Measurements from ENCODE around the gene TRNP1. TPM values are rescaled to one million over a fixed set of nuclear protein-coding genes. Genes with fewer than 3 reads are reported as not detected.

TRNP1 gene
- total RNA-seq, 2 donors from 2014 or later = 0.22 TPM; not detected in 1

DNA sequence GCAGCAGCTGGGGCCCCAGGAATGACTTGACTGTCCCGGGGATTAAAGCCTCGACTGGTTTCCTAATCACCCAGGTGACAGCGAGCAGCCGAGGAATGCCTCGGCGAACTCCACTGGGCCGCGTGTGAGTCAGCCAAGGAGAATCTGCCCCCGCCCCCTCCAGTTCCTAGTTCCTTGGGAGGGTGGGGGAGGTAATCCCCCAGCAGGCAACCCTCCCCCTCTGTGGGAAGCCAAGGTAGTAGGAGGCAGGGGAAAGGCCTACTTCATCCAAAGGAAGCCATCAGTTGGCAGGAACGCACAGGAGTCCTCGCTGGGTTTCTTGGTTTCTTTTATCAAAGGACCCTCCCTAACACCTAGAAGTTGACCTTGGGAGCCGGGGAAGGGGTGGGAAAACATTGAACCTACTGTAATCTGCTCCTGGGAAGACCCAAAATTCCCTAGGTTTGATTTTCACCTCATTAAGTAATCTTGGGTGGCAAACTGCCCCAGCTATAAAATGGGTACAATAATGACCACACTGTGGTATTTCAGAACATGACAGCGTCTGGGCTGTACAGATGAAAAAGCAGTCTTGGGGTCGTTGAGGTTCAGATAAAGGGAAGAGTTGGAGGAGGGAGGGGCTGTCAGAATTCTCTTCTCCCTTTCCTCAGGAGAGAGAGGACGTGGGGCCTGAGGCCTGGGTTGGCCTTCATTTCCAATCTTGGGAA is 17.7 kb downstream of the TRNP1 start:
- ATAC-seq (no peak), DNase-seq (no peak)
- Mint-ChIP-seq H3K4me1 (peaks cover 6% of the 10 kb centered on the region), H3K4me3 (peak overlapping the region; percentile 25), H3K27me3 (peaks cover 18% of the 10 kb centered on the region), H3K27ac (no peak overlapping the region), H3K36me3 (ENCODE audit: low read depth) (peaks cover 2% of the 10 kb centered on the region)
- H3K9me3 ChIP-seq (ENCODE audit: control insufficient read depth, low read length, poor library complexity, severe bottlenecking) = no peaks in the 10 kb centered on the region

DNA sequence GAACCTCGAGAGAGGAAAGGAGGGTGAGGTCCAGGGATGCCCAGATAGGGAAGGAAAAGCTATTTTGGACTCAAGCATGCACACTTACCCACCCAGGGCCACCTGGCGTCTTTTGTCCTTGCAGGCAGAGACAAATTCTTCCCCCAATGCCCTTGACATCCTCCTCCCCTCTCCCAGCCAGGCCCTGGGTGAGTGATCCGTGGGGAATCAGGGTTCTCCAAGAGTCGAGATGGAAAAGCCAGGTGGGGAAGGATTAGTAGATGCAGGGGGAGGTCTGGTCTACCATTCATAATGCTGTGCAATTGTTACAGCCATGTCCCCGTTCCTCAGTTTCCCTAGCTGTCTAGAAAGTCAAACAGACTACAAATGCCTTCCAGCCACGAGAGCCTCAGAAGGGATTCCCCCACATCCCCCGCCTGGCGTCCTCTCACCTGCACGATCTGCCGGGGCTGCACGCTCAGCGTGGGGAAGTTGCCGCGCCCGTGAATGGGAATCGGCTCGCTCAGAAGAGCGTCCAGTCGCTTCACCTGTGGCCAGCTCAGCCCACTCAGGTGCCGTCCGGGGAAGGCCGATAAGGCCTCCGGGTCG is 18.6 kb downstream of the TRNP1 start:
- DNase-seq = no peak
- Mint-ChIP-seq H3K4me1 (peaks cover 6% of the 10 kb centered on the region), H3K27ac (no peak overlapping the region), H3K4me3 (no peak overlapping the region), H3K27me3 (peaks cover 21% of the 10 kb centered on the region), H3K36me3 (ENCODE audit: low read depth) (peaks cover 2% of the 10 kb centered on the region)
- peak; percentile 32 for ATAC-seq
- no peaks in the 10 kb centered on the region for H3K9me3 ChIP-seq (ENCODE audit: control insufficient read depth, low read length, poor library complexity, severe bottlenecking)

DNA sequence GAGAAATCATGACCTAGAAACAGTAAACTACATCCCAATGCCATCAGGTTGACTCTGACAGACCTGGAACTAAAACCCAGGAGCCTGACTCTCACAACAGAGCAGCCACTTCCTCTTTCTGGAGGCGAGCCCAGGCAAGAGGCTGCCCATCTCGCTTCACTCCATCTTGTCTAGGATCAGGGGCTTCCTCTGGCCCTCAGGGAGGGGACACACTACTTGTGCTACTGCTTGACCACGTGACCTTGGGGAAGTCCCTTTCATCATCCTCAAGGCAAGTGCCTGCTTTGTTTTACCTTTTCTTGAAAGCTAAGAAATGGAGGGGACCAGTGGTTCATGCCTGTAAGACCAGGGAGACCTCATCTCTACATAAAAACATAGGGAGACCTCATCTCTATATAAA is 21.8 kb downstream of the TRNP1 start:
- ATAC-seq (no peak), DNase-seq (no peak)
- no peak overlapping the region for H3K4me3 Mint-ChIP-seq
- peaks cover 18% of the 10 kb centered on the region for H3K27me3 Mint-ChIP-seq
- H3K9me3 ChIP-seq (ENCODE audit: control insufficient read depth, low read length, poor library complexity, severe bottlenecking) = no peaks in the 10 kb centered on the region
- H3K4me1 Mint-ChIP-seq = peaks cover 6% of the 10 kb centered on the region
- peaks cover 2% of the 10 kb centered on the region for H3K36me3 Mint-ChIP-seq (ENCODE audit: low read depth)
- H3K27ac Mint-ChIP-seq = no peak overlapping the region

DNA sequence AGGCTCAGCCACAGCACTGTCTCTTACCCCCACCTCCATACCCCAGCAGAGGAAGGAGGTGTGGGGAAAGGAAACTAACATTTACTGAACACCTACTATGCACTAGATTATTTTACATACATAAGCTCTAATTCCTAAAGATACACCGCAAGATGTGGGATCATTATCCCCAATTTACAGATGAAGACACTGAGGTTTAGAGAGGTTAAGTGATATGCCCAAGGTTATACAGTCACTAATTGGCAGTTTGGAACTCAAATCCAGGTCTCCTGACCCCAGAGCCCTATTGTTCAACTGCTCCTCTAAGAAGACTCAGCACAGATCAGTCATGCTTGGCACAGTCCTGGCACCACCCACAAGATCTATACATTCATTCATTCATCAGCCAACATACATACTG is 22.9 kb downstream of the TRNP1 start:
- no peak overlapping the region for H3K27ac Mint-ChIP-seq
- peaks cover 2% of the 10 kb centered on the region for H3K36me3 Mint-ChIP-seq (ENCODE audit: low read depth)
- H3K4me3 Mint-ChIP-seq = no peak overlapping the region
- peaks cover 8% of the 10 kb centered on the region for H3K4me1 Mint-ChIP-seq
- no peaks in the 10 kb centered on the region for H3K9me3 ChIP-seq (ENCODE audit: control insufficient read depth, low read length, poor library complexity, severe bottlenecking)
- H3K27me3 Mint-ChIP-seq = peaks cover 18% of the 10 kb centered on the region
- DNase-seq (no peak), ATAC-seq (no peak)

DNA sequence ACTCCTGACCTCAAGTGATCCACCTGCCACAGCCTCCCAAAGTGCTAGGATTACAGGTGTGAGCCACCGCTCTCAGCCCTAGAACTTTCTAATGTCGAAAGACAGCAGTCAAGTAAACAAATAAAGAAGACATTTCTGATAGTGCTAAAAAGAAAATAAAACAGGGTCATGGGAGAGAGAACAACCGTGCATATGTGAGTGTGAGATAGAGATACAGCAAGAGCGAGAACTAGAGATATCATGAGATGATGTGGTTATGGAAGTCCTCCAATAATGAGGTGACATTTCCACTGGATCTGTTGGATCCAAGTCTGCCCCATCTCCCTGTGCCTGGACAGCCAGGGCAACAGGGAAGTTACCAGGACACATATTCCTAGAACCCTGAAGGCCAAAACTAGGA is 23.7 kb downstream of the TRNP1 start:
- no peak for ATAC-seq
- Mint-ChIP-seq H3K36me3 (ENCODE audit: low read depth) (no peaks in the 10 kb centered on the region), H3K27ac (no peak overlapping the region)

DNA sequence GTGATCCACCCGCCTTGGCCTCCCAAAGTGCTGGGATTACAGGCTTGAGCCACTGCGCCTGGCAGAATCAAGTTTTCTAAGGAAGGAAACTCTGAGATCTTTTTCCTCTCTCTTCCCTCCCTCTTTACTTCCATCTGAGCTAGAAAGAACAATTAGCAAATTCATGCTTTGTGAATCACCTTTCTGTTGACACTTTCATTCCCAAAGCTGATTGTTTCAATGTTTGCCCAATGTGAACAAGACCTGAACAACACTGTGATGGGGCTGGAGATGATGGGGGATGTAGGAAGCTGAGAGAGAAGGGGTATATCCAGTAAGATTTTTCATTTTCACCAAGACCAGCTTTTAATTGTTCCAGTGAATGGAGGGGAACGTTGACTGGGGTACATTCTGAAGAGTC is 24.8 kb downstream of the TRNP1 start:
- DNase-seq (no peak), ATAC-seq (no peak)
- Mint-ChIP-seq H3K27ac (no peak overlapping the region), H3K36me3 (ENCODE audit: low read depth) (no peaks in the 10 kb centered on the region), H3K4me3 (no peak overlapping the region), H3K27me3 (peaks cover 19% of the 10 kb centered on the region), H3K4me1 (peaks cover 5% of the 10 kb centered on the region)
- H3K9me3 ChIP-seq (ENCODE audit: control insufficient read depth, low read length, poor library complexity, severe bottlenecking) = no peaks in the 10 kb centered on the region

More for the DNA sequence above, 23.7 kb downstream of the TRNP1 start:
- Mint-ChIP-seq H3K27me3 (peaks cover 21% of the 10 kb centered on the region), H3K4me1 (peaks cover 8% of the 10 kb centered on the region), H3K4me3 (no peak overlapping the region)
- no peak for DNase-seq
- no peaks in the 10 kb centered on the region for H3K9me3 ChIP-seq (ENCODE audit: control insufficient read depth, low read length, poor library complexity, severe bottlenecking)

DNA sequence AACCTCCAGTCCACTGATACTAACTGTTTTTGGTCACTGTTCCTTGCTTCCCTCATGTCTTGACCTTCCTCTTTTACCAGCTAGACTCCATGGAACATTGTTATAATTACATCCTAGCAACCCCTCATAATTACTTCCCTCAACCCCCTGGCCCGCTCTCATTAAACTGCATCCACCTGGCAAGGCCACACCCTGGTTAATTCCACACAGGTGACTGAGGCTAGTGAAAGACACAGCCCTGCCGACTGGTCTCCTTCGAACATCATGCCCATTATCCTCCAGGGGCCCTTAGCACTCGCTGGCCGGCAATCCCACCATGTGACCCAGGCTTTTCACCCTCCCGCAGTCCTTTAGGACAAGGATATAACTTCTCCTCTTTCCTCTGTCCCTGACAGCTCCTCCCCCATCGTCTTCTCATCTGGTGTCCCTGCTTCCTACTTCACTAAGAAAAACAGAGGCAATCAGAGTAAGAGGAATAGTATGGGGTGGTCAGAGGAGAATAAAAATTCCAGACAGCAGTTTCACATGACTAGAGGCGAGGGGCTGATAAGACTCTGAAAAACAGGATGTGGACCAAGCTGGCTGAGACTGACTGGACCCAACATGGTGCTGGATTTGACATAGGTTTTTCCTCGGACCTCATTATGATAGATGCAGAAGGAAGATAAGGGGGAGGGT is 28.0 kb downstream of the TRNP1 start:
- H3K9me3 ChIP-seq (ENCODE audit: control insufficient read depth, low read length, poor library complexity, severe bottlenecking) = no peaks in the 10 kb centered on the region
- Mint-ChIP-seq H3K4me3 (no peak overlapping the region), H3K4me1 (peaks cover 5% of the 10 kb centered on the region)

DNA sequence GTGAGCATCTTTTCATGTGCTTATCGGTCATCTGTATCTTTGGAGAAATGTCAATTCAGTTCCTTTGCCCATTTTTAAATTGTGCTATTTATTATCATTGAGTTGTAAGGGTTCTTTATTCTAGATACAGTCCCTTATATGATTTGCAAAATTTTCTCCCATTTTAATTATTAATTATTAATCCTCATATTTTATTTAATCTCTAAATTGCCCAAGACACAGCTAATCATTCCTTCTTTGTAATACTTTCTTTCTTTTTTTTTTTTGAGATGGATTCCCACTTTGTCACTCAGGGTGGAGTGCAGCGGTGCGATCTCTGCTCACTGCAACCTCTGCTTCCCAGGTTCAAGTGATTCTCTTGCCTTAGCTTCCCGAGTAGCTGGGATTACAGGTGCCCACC is 32.2 kb downstream of the TRNP1 start:
- peaks cover 24% of the 10 kb centered on the region for H3K27me3 Mint-ChIP-seq
- DNase-seq = no peak
- no peaks in the 10 kb centered on the region for H3K9me3 ChIP-seq (ENCODE audit: control insufficient read depth, low read length, poor library complexity, severe bottlenecking)
- H3K4me3 Mint-ChIP-seq = no peak overlapping the region
- peaks cover 3% of the 10 kb centered on the region for H3K36me3 Mint-ChIP-seq (ENCODE audit: low read depth)
- peaks cover 8% of the 10 kb centered on the region for H3K4me1 Mint-ChIP-seq
- ATAC-seq = no peak
- H3K27ac Mint-ChIP-seq = no peak overlapping the region

More for the DNA sequence above, 28.0 kb downstream of the TRNP1 start:
- DNase-seq (no peak), ATAC-seq (no peak)
- Mint-ChIP-seq H3K27me3 (peaks cover 19% of the 10 kb centered on the region), H3K27ac (peak overlapping the region; percentile 67), H3K36me3 (ENCODE audit: low read depth) (no peaks in the 10 kb centered on the region)

DNA sequence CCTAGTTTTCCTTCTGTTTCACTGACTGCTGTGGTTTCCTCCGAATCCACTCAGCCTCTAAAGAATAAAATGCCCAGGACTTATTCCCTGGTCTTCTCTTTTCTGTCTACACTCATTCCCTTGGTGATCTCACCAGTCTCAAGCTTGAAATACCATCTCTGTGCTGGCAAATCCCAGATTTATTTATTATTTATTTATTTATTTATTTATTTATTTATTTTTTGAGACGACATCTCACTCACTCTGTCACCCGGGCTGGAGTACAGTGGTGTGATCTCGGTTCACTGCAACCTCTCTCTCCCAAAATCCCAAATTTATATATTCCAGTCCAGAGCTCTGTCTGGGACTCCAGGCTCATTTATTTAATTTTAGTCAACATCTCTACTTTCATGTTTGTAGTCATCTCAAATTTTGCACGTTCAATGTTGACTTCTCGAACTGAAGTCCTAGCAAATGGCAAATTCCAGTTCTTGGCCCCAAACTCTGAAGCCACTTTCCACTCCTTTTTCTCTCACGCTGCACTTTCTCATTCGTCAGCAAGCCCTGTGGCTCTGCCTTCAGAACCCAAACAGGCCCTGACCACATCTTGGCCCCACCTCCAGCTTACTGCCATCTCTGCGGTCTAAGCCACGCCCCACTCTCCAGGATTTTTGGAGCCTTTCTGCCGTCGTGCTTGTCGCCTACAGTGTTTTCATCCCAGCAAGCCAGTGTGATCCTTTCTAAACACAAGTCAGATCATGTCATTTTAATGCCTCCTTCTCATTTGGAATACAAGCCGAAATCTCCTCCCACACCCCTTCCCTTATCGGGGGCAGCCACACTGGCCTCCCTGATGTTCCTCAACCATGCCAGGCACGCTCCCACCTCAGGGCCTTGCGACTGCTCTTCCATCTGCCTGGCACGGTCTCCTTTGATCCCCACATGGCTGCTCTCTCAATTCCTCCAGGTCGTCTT is 33.4 kb downstream of the TRNP1 start:
- Mint-ChIP-seq H3K27ac (no peak overlapping the region), H3K4me3 (no peak overlapping the region), H3K4me1 (peaks cover 6% of the 10 kb centered on the region), H3K27me3 (peaks cover 16% of the 10 kb centered on the region), H3K36me3 (ENCODE audit: low read depth) (peaks cover 3% of the 10 kb centered on the region)
- H3K9me3 ChIP-seq (ENCODE audit: control insufficient read depth, low read length, poor library complexity, severe bottlenecking) = no peaks in the 10 kb centered on the region
- ATAC-seq (no peak), DNase-seq (no peak)

DNA sequence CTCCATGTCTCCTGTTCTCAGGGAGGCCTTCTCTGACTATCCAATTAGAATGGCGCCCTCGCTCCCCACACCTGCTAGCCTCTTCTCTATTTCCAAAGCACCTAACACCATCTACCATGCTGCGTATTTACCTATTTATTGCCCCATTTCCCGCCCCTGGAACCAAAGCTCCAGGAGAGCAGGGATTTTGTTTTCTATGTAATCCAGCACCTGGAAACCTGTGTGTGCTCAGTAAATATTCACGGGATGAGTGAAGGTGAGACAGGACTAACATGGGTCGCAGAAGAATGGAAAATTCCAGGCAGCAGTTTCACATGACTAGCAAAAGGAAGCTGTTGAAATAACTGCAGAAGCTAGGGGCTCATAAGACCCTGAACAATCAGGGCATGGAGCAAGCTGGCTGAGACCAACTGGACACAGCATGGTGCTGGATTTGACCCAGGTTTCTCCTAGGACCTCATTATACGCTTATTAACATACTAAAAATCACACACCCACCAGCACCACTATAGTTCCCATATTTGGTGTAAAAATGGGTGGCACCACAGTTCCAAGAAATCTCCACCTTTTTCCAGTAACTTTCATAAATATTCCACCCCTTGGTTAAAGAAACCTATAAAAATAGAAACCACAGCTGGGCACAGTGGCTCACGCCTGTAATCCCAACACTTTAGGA is 34.2 kb downstream of the TRNP1 start:
- Mint-ChIP-seq H3K27me3 (peaks cover 10% of the 10 kb centered on the region), H3K27ac (no peak overlapping the region), H3K4me1 (peaks cover 6% of the 10 kb centered on the region), H3K4me3 (no peak overlapping the region), H3K36me3 (ENCODE audit: low read depth) (peaks cover 3% of the 10 kb centered on the region)
- no peaks in the 10 kb centered on the region for H3K9me3 ChIP-seq (ENCODE audit: control insufficient read depth, low read length, poor library complexity, severe bottlenecking)
- ATAC-seq (no peak), DNase-seq (no peak)

DNA sequence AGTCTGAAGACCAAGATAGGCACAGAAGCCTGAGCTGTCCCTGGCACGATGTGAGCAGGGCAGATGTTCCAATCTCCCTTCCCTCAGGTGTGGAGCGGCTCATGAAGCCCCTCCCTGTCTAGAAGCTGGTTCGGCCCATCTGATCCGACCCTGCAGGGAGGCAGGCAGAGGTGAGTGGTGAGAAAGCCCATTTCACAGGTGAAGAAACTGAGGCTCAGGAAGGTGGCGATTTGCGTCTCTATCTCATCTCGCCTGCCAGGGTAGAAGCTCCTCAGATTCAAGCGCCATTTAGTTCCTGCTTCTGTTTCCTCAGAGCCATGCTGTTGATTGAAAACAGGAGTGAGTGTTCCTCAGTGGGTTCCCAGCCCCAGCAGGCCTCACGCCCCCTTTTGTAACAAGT is 36.0 kb downstream of the TRNP1 start:
- Mint-ChIP-seq H3K4me1 (peaks cover 3% of the 10 kb centered on the region), H3K36me3 (ENCODE audit: low read depth) (peaks cover 3% of the 10 kb centered on the region), H3K27ac (no peak overlapping the region), H3K4me3 (no peak overlapping the region), H3K27me3 (peaks cover 10% of the 10 kb centered on the region)
- no peak for ATAC-seq
- no peaks in the 10 kb centered on the region for H3K9me3 ChIP-seq (ENCODE audit: control insufficient read depth, low read length, poor library complexity, severe bottlenecking)
- no peak for DNase-seq

DNA sequence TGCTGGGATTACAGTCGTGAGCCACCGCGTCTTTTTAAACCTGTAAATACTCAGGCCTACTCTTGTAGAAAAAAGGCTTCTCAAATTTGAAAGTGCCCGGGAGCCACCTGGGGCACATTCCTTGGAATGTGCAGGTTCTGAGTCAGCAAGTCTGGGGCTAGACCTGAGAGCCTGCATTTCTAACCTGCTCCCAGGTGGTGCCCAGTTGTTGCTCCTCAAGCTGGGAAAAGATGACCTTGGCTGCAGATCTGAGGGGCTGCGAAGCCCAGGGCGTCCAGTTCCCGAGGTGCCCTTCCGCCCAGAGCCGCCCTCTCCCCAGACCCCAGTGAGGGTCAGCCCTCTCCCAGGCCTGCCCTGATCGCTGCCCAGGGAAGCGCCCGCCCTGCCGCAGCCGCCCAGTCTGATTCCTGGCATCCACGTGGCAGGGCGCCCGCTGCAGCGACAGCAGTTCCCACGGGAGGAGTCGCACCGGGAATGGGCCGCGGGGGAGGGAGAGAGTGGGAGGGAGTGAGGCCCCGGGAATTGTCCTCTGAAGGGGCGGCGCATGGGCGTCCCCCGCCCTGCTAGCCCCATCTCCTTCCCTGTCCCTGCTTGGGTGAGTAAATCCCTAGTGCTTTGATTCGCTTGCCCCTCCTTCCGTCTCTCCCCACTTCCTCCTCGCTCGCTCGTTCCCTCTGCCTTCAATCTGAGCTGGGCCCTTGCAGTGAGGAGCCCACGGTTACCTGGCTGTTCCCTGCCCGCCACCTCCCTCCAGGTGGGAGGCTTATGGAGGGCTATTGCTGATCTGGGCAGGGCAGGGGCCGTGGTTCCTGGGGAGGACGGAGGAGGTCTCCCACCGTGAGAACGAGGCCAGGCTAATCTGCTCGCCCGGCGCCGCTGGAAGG is 38.0 kb downstream of the TRNP1 start:
- Mint-ChIP-seq H3K4me1 (peaks cover 7% of the 10 kb centered on the region), H3K27me3 (peaks cover 10% of the 10 kb centered on the region), H3K27ac (no peak overlapping the region), H3K36me3 (ENCODE audit: low read depth) (peaks cover 3% of the 10 kb centered on the region), H3K4me3 (no peak overlapping the region)
- no peaks in the 10 kb centered on the region for H3K9me3 ChIP-seq (ENCODE audit: control insufficient read depth, low read length, poor library complexity, severe bottlenecking)
- DNase-seq (no peak), ATAC-seq (no peak)

Data from T-helper 17 cell (primary cell).